Measurements from ENCODE around the gene STKLD1.

STKLD1 gene

GRCh38 chr9:133421615-133422542 lies 45.7 kb downstream of the STKLD1 start, which contains the start of gene ADAMTS13:
Gene ADAMTS13, plus strand, starts transcription at chr9:133422367. Its CDS starts 77 bp downstream, at chr9:133422444.
- in situ Hi-C loops (cut with HindIII; ENCODE audit: low pct_unique_long_range_greater_than_20kb, low sequenced_read_pairs), result no loop called here
- TF ChIP-seq JUND (IDR thresholded peaks at IDR 0.05; ENCODE audit: low read depth), result no peak
- peak in 1 of 2 experiments; percentile 26 for DNase-seq (ENCODE audit: low read depth in 1 of 2, low spot score in 1 of 2)

- TF ChIP-seq JUND (IDR thresholded peaks at IDR 0.05; ENCODE audit: low read depth), result no peak
Observed at GRCh38 chr9:133423216-133423615, 47.0 kb downstream of the STKLD1 start.

GRCh38 chr9:133424187-133424586 lies 48.0 kb downstream of the STKLD1 start:
- no peak for DNase-seq (ENCODE audit: low read depth in 1 of 2, low spot score in 1 of 2)
- no peak for TF ChIP-seq JUND (IDR thresholded peaks at IDR 0.05; ENCODE audit: low read depth)
- in situ Hi-C loops (cut with HindIII; ENCODE audit: low pct_unique_long_range_greater_than_20kb, low sequenced_read_pairs), result no loop called here

More at GRCh38 chr9:133423216-133423615, 47.0 kb downstream of the STKLD1 start:
- in situ Hi-C loops (cut with HindIII; ENCODE audit: low pct_unique_long_range_greater_than_20kb, low sequenced_read_pairs), result no loop called here
- DNase-seq (ENCODE audit: low read depth in 1 of 2, low spot score in 1 of 2), result no peak

- no peak for DNase-seq (ENCODE audit: low read depth in 1 of 2, low spot score in 1 of 2)
- TF ChIP-seq JUND (IDR thresholded peaks at IDR 0.05; ENCODE audit: low read depth), result no peak
- in situ Hi-C loops (cut with HindIII; ENCODE audit: low pct_unique_long_range_greater_than_20kb, low sequenced_read_pairs), result no loop called here
Observed at GRCh38 chr9:133425049-133425632, 49.0 kb downstream of the STKLD1 start.

GRCh38 chr9:133426011-133426410 lies 49.8 kb downstream of the STKLD1 start:
- DNase-seq (ENCODE audit: low read depth in 1 of 2, low spot score in 1 of 2), result no peak
- no peak for TF ChIP-seq JUND (IDR thresholded peaks at IDR 0.05; ENCODE audit: low read depth)
- in situ Hi-C loops (cut with HindIII; ENCODE audit: low pct_unique_long_range_greater_than_20kb, low sequenced_read_pairs), result no loop called here

GRCh38 chr9:133427658-133428348 lies 51.6 kb downstream of the STKLD1 start:
- no peak for DNase-seq (ENCODE audit: low read depth in 1 of 2, low spot score in 1 of 2)
- in situ Hi-C loops (cut with HindIII; ENCODE audit: low pct_unique_long_range_greater_than_20kb, low sequenced_read_pairs), result no loop called here
- TF ChIP-seq JUND (IDR thresholded peaks at IDR 0.05; ENCODE audit: low read depth), result no peak

GRCh38 chr9:133428617-133429101 lies 52.5 kb downstream of the STKLD1 start:
- in situ Hi-C loops (cut with HindIII; ENCODE audit: low pct_unique_long_range_greater_than_20kb, low sequenced_read_pairs), result no loop called here
- no peak for DNase-seq (ENCODE audit: low read depth in 1 of 2, low spot score in 1 of 2)
- no peak for TF ChIP-seq JUND (IDR thresholded peaks at IDR 0.05; ENCODE audit: low read depth)

GRCh38 chr9:133429214-133429613 lies 53.0 kb downstream of the STKLD1 start:
- TF ChIP-seq JUND (IDR thresholded peaks at IDR 0.05; ENCODE audit: low read depth), result no peak
- in situ Hi-C loops (cut with HindIII; ENCODE audit: low pct_unique_long_range_greater_than_20kb, low sequenced_read_pairs), result no loop called here
- DNase-seq (ENCODE audit: low read depth in 1 of 2, low spot score in 1 of 2), result no peak

GRCh38 chr9:133429641-133430161 lies 53.5 kb downstream of the STKLD1 start:
- in situ Hi-C loops (cut with HindIII; ENCODE audit: low pct_unique_long_range_greater_than_20kb, low sequenced_read_pairs), result no loop called here
- TF ChIP-seq JUND (IDR thresholded peaks at IDR 0.05; ENCODE audit: low read depth), result no peak
- no peak for DNase-seq (ENCODE audit: low read depth in 1 of 2, low spot score in 1 of 2)

- no peak for DNase-seq (ENCODE audit: low read depth in 1 of 2, low spot score in 1 of 2)
- no peak for TF ChIP-seq JUND (IDR thresholded peaks at IDR 0.05; ENCODE audit: low read depth)
- in situ Hi-C loops (cut with HindIII; ENCODE audit: low pct_unique_long_range_greater_than_20kb, low sequenced_read_pairs), result no loop called here
Observed at GRCh38 chr9:133430244-133430643, 54.1 kb downstream of the STKLD1 start.

- no peak for DNase-seq (ENCODE audit: low read depth in 1 of 2, low spot score in 1 of 2)
- in situ Hi-C loops (cut with HindIII; ENCODE audit: low pct_unique_long_range_greater_than_20kb, low sequenced_read_pairs), result no loop called here
- no peak for TF ChIP-seq JUND (IDR thresholded peaks at IDR 0.05; ENCODE audit: low read depth)
Observed at GRCh38 chr9:133433351-133433843, 57.2 kb downstream of the STKLD1 start.

- in situ Hi-C loops (cut with HindIII; ENCODE audit: low pct_unique_long_range_greater_than_20kb, low sequenced_read_pairs), result no loop called here
- no peak for DNase-seq (ENCODE audit: low read depth in 1 of 2, low spot score in 1 of 2)
- TF ChIP-seq JUND (IDR thresholded peaks at IDR 0.05; ENCODE audit: low read depth), result no peak
Observed at GRCh38 chr9:133436681-133437080, 60.5 kb downstream of the STKLD1 start.

Measured in T47D (cell line).